Measurements from ENCODE around the gene PRPF19.

GRCh38 chr11:60897496-60897895 lies 8.9 kb downstream of the PRPF19 start:
- TF ChIP-seq CTCF (IDR thresholded peaks at IDR 0.05) (no peak), POLR2AphosphoS5 (IDR thresholded peaks at IDR 0.05) (no peak)
